ENCODE results near the gene RERG.
"Not testable (repeated sequence)": the region's sequence is repeated elsewhere in the genome, so short reads cannot be mapped to it uniquely, and the experiment has no call there.

RERG gene

DNA sequence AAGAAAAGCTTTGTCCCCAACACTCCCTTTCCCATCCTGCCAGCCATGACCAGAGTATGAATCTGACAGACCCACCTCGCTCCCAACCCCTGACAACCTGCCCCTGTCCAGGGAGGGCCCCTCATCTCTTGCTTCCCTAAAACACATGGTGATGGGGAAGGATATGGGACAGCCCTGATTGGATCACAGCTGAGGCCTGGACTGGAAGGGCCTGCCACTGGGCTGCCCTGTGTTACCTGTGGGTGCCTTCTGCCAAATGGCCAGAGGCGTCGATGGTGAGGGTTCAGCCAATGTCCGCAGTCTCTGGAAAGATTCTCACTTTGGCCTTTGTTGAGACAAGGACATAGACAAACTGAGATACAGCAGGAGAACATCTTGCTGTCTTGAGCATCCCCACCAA is 13.3 kb upstream of the RERG start:
- Histone ChIP-seq H3K4me3 (ENCODE audit: low read depth in 1 of 2, low read length in 2 of 2) (no peak overlapping the region), H3K9me3 (ENCODE audit: control insufficient read depth in 1 of 2, low read length in 2 of 2) (peaks cover 0 to 3% of the 10 kb centered on the region in 2 donors), H3K27ac (ENCODE audit: low read length) (no peak overlapping the region), H3K36me3 (ENCODE audit: control insufficient read depth in 1 of 2, insufficient read depth in 2 of 2, low read length in 2 of 2) (no peaks in the 10 kb centered on the region), H3K4me1 (ENCODE audit: control insufficient read depth in 1 of 2, insufficient read depth in 2 of 2, low read length in 2 of 2) (no peaks in the 10 kb centered on the region), H3K27me3 (ENCODE audit: low read depth, low read length) (no peaks in the 10 kb centered on the region)

DNA sequence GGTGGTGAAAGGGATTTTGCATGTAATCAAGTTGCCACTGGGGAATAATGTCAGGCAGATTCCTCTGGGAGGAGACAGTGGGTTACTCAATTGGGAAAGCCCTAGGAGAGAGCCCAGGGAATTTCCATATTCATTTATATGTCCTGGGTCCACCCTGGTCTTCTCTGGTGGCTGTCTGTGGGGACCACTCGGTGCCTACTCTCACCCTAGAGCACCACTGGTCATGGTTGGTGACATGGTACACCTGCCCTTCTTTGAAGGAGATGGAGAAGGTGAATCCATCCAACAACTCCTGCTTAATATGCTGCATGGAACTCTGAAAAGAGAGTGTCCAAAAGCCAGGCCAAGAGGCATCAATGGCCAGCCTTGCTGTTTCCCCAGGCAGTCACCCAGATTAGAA is 12.8 kb upstream of the RERG start:
- no peak overlapping the region for H3K4me3 ChIP-seq (ENCODE audit: low read depth in 1 of 2, low read length in 2 of 2)
- no peaks in the 10 kb centered on the region for H3K4me1 ChIP-seq (ENCODE audit: control insufficient read depth in 1 of 2, insufficient read depth in 2 of 2, low read length in 2 of 2)
- H3K27me3 ChIP-seq (ENCODE audit: low read depth, low read length): no peaks in the 10 kb centered on the region
- H3K36me3 ChIP-seq (ENCODE audit: control insufficient read depth in 1 of 2, insufficient read depth in 2 of 2, low read length in 2 of 2): no peaks in the 10 kb centered on the region
- H3K9me3 ChIP-seq (ENCODE audit: control insufficient read depth in 1 of 2, low read length in 2 of 2): peaks cover 0 to 3% of the 10 kb centered on the region in 2 donors
- no peak overlapping the region for H3K27ac ChIP-seq (ENCODE audit: low read length)

DNA sequence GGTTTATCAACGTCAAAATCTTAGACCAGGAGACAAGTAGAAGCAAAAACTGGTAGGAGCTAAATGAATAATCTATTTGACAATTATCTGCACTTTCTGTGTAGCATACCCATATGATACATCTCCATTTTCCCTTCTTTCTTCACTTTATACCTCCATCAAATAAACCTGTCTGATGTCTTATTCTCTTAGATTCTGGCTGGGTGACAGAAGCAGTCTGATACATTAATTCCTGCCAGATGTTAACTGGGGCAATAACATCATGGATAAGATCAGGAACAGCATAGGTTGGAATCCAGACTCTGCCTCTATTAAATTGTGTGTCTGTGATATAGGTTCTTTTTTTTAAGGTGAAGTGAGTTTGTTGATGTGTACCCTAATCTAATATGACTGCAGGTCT is 11.7 kb upstream of the RERG start:
- no peak overlapping the region for H3K27ac ChIP-seq (ENCODE audit: low read length)
- H3K36me3 ChIP-seq (ENCODE audit: control insufficient read depth in 1 of 2, insufficient read depth in 2 of 2, low read length in 2 of 2): no peaks in the 10 kb centered on the region
- peaks cover 0 to 3% of the 10 kb centered on the region in 2 donors for H3K9me3 ChIP-seq (ENCODE audit: control insufficient read depth in 1 of 2, low read length in 2 of 2)
- no peak overlapping the region for H3K4me3 ChIP-seq (ENCODE audit: low read depth in 1 of 2, low read length in 2 of 2)
- H3K27me3 ChIP-seq (ENCODE audit: low read depth, low read length): no peaks in the 10 kb centered on the region
- no peaks in the 10 kb centered on the region for H3K4me1 ChIP-seq (ENCODE audit: control insufficient read depth in 1 of 2, insufficient read depth in 2 of 2, low read length in 2 of 2)

DNA sequence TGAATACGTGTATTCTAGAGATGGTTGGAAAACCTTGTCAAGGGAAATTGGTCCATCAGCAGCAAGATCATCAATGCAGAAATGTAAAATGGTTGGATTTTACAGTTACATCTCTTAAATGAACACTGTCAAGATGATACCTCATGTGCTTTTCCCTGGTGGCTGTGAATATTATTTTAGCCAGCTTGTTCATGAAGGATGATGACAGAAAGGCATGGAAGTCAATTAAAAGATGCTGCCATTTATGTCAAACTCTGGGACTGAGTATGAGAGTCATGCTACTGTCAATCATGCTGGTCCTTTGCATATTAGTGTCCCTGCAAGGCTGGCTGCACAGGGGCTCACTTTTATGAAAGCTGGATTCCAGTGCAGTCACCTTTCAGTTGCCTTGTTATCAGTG is 10.3 kb upstream of the RERG start:
- Histone ChIP-seq H3K4me1 (ENCODE audit: control insufficient read depth in 1 of 2, insufficient read depth in 2 of 2, low read length in 2 of 2) (no peaks in the 10 kb centered on the region), H3K9me3 (ENCODE audit: control insufficient read depth in 1 of 2, low read length in 2 of 2) (peaks cover 0 to 3% of the 10 kb centered on the region in 2 donors), H3K27ac (ENCODE audit: low read length) (no peak overlapping the region), H3K4me3 (ENCODE audit: low read depth in 1 of 2, low read length in 2 of 2) (no peak overlapping the region), H3K36me3 (ENCODE audit: control insufficient read depth in 1 of 2, insufficient read depth in 2 of 2, low read length in 2 of 2) (no peaks in the 10 kb centered on the region), H3K27me3 (ENCODE audit: low read depth, low read length) (no peaks in the 10 kb centered on the region)

DNA sequence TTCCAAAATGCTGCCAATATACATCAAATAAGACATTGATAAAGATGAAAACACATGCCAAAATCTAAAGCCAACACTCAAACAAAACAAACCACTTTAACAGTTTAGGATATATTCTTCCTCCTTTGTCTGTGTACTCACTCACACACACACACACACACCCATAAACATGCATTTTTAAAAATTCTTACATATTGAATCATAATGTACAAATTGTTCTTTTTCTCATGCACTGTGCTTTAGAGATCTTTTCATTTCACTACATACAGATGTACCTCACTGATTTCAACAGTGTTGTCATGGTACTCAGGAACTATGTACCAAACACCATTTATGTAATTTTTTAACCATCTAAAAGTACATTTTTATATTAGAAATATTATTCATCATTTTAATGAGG is 9.5 kb upstream of the RERG start:
- peaks cover 0 to 3% of the 10 kb centered on the region in 2 donors for H3K9me3 ChIP-seq (ENCODE audit: control insufficient read depth in 1 of 2, low read length in 2 of 2)
- no peak overlapping the region for H3K4me3 ChIP-seq (ENCODE audit: low read depth in 1 of 2, low read length in 2 of 2)
- H3K27me3 ChIP-seq (ENCODE audit: low read depth, low read length): no peaks in the 10 kb centered on the region
- no peaks in the 10 kb centered on the region for H3K36me3 ChIP-seq (ENCODE audit: control insufficient read depth in 1 of 2, insufficient read depth in 2 of 2, low read length in 2 of 2)
- H3K4me1 ChIP-seq (ENCODE audit: control insufficient read depth in 1 of 2, insufficient read depth in 2 of 2, low read length in 2 of 2): no peaks in the 10 kb centered on the region
- no peak overlapping the region for H3K27ac ChIP-seq (ENCODE audit: low read length)

DNA sequence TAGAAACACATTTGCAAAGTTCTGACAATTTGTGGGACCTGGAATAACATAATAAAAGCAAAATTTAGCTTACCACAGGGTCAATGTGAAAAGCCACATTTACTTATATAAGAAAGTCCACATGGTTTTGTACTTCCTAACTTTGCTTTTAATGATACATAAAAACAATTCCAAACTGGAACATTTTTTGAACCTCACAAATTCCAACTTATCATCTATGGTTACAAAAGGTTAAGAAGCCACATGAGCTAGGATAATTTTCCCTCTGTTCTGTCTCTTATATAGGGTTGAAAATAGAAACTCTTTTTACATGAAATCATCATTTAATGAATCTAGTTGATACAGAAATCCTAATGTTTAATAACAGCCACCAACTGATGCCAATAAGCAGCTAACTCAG is 8.9 kb upstream of the RERG start:
- no peaks in the 10 kb centered on the region for H3K27me3 ChIP-seq (ENCODE audit: low read depth, low read length)
- H3K4me3 ChIP-seq (ENCODE audit: low read depth in 1 of 2, low read length in 2 of 2): no peak overlapping the region
- no peaks in the 10 kb centered on the region for H3K4me1 ChIP-seq (ENCODE audit: control insufficient read depth in 1 of 2, insufficient read depth in 2 of 2, low read length in 2 of 2)
- no peak overlapping the region for H3K27ac ChIP-seq (ENCODE audit: low read length)
- H3K9me3 ChIP-seq (ENCODE audit: control insufficient read depth in 1 of 2, low read length in 2 of 2): peaks cover 0 to under 1% of the 10 kb centered on the region in 2 donors
- no peaks in the 10 kb centered on the region for H3K36me3 ChIP-seq (ENCODE audit: control insufficient read depth in 1 of 2, insufficient read depth in 2 of 2, low read length in 2 of 2)

DNA sequence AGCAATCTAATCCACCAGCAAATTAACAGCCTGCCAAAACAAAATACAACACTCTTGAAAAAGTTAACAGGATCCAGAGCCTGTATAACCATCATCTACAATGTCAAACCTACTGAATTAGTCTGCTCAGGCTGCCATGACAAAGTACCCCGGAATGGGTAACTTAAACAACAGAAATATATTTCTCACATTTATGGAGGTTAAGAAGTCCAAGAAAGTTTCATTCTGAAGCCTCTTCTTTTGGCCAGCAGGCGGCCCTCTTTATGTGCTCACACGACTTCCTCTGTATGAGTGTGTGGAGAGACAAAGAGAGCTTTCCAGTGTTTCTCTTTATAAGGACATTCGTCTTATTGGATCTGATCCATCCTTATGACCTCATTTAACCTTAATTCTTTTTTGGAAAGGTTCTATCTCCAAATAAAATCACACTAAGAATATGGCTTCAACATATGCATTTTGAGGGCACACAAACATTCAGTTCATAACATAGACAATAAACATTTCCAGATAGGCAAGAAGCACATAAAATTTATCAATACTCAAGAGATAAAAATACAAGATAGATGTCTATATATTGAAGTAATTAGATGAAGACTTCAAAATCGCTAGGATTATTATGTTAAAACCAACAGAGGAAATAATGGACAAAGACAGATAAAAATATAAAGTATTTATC is 5.9 kb upstream of the RERG start:
- H3K36me3 ChIP-seq (ENCODE audit: control insufficient read depth in 1 of 2, insufficient read depth in 2 of 2, low read length in 2 of 2): no peaks in the 10 kb centered on the region
- no peak overlapping the region for H3K27ac ChIP-seq (ENCODE audit: low read length)
- no peaks in the 10 kb centered on the region for H3K4me1 ChIP-seq (ENCODE audit: control insufficient read depth in 1 of 2, insufficient read depth in 2 of 2, low read length in 2 of 2)
- no peaks in the 10 kb centered on the region for H3K27me3 ChIP-seq (ENCODE audit: low read depth, low read length)
- H3K4me3 ChIP-seq (ENCODE audit: low read depth in 1 of 2, low read length in 2 of 2): no peak overlapping the region
- no peaks in the 10 kb centered on the region for H3K9me3 ChIP-seq (ENCODE audit: control insufficient read depth in 1 of 2, low read length in 2 of 2)

DNA sequence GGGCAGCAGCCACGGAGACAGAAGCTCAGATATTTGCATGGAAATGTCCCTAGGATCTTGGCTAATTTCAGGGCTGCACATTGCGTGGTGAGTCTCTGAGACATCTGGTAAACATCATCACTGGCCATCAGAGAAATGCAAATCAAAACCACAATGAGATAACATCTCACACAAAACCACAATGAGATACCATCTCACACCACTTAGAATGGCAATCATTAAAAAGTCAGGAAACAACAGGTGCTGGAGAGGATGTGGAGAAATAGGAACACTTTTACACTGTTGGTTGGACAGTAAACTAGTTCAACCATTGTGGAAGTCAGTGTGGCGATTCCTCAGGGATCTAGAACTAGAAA is 4.6 kb upstream of the RERG start:
- H3K27me3 ChIP-seq (ENCODE audit: low read depth, low read length); H3K36me3 ChIP-seq (ENCODE audit: control insufficient read depth in 1 of 2, insufficient read depth in 2 of 2, low read length in 2 of 2); H3K27ac ChIP-seq (ENCODE audit: low read length); H3K9me3 ChIP-seq (ENCODE audit: control insufficient read depth in 1 of 2, low read length in 2 of 2); H3K4me3 ChIP-seq (ENCODE audit: low read depth in 1 of 2, low read length in 2 of 2): not testable (repeated sequence)
- H3K4me1 ChIP-seq (ENCODE audit: control insufficient read depth in 1 of 2, insufficient read depth in 2 of 2, low read length in 2 of 2): peaks cover 0 to 10% of the 10 kb centered on the region in 2 donors

DNA sequence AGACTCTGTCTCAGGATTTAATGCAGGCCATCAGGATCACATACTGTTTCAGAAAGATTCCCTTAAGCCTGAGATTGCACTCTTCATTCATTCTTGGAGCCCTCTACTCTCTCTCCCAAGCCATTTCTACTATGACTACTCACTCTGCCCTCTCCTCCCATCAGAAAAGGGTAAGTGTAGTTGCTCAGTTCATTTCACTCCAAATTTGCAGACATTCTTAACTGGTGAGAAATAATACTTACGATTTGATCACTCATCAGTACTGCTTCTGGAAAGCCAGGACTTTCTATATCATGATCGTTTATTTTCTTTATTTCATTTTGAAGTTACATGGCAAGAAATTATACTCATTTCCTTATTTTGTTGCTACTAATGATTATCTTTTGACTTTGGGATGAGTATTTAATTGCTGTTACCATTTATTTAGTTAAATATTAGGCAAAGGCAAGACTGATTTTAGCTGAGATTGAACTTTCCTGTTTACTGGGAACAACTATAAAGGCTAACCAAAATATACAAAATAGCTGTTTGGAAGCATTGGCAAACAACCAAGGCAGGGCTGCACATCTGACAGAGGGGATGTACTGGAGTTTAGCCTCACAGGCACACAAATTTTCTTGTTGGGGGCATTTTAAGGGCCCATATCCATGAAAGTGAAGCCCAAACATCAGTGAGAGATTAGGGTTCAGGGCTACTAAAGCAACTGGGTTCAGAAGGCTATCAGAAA is 4.1 kb upstream of the RERG start:
- Histone ChIP-seq H3K4me1 (ENCODE audit: control insufficient read depth in 1 of 2, insufficient read depth in 2 of 2, low read length in 2 of 2) (peaks cover 4 to 12% of the 10 kb centered on the region in 2 donors), H3K27me3 (ENCODE audit: low read depth, low read length) (no peaks in the 10 kb centered on the region), H3K27ac (ENCODE audit: low read length) (no peak overlapping the region), H3K36me3 (ENCODE audit: control insufficient read depth in 1 of 2, insufficient read depth in 2 of 2, low read length in 2 of 2) (no peaks in the 10 kb centered on the region), H3K4me3 (ENCODE audit: low read depth in 1 of 2, low read length in 2 of 2) (no peak overlapping the region), H3K9me3 (ENCODE audit: control insufficient read depth in 1 of 2, low read length in 2 of 2) (no peaks in the 10 kb centered on the region)

DNA sequence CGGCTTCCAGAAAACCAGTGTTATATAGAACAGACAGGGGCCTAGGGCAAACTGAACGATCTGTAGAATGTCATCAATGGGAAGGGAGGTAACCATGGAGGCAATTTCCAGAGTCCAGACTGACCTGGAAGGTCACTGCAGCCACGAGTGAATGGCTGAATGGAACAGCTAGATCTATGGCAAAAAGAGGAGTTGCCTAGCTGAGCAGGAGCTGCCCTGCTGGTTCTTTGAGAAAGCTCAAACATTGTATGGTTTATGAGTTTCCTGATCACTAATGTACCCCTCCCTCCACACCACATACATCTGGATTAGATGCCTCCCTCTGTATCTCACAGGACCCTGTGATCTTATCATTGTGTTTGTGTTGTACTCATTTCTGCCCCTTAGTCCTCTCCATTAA is 1.0 kb upstream of the RERG start:
- H3K27ac ChIP-seq (ENCODE audit: low read length): no peak overlapping the region
- H3K27me3 ChIP-seq (ENCODE audit: low read depth, low read length): no peaks in the 10 kb centered on the region
- no peaks in the 10 kb centered on the region for H3K9me3 ChIP-seq (ENCODE audit: control insufficient read depth in 1 of 2, low read length in 2 of 2)
- H3K36me3 ChIP-seq (ENCODE audit: control insufficient read depth in 1 of 2, insufficient read depth in 2 of 2, low read length in 2 of 2): no peaks in the 10 kb centered on the region
- peaks cover 4 to 12% of the 10 kb centered on the region in 2 donors for H3K4me1 ChIP-seq (ENCODE audit: control insufficient read depth in 1 of 2, insufficient read depth in 2 of 2, low read length in 2 of 2)
- no peak overlapping the region for H3K4me3 ChIP-seq (ENCODE audit: low read depth in 1 of 2, low read length in 2 of 2)

DNA sequence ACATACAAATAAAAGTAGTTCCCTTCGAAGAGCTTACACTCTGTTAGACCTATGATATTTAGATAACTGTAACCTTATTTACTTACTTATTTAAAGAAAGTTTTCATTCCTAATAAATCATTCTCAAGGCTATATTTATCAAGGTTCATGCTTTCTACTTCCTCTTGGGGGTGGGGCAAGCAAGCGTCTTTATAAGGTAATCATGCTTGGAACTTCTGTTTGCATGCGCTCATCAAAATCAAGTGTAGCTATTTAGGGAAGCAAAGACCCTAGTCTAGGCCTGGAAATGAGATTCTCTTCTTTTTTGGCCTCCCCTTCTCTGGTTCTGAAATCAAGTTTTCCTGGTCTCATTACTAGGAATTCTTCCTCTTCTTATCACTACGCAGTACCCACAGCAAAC is 766 bp downstream of the RERG start:
- Histone ChIP-seq H3K9me3 (ENCODE audit: control insufficient read depth in 1 of 2, low read length in 2 of 2) (no peaks in the 10 kb centered on the region), H3K4me3 (ENCODE audit: low read depth in 1 of 2, low read length in 2 of 2) (peak overlapping the region; percentile 60 to 84), H3K4me1 (ENCODE audit: control insufficient read depth in 1 of 2, insufficient read depth in 2 of 2, low read length in 2 of 2) (peaks cover 4 to 12% of the 10 kb centered on the region in 2 donors), H3K27ac (ENCODE audit: low read length) (peak overlapping the region; percentile 68), H3K36me3 (ENCODE audit: control insufficient read depth in 1 of 2, insufficient read depth in 2 of 2, low read length in 2 of 2) (no peaks in the 10 kb centered on the region), H3K27me3 (ENCODE audit: low read depth, low read length) (no peaks in the 10 kb centered on the region)

DNA sequence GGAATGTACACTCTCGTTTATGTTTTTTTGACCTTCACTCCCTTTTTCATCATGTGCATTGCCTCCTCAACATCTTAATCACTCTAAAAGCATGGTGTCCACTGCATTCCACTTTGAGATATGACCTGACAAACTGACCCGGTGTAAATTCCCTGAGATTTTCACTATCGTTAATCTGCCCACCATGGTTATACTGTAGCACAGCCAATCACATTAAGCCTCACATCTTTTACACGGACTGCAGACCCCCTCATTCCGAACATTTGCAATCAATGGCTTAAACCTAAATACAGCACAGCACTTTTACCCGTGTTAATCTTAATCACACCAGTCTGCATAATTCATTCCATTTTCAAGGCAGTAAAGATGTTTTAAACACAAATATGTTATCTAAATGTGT is 2.4 kb downstream of the RERG start:
- H3K36me3 ChIP-seq (ENCODE audit: control insufficient read depth in 1 of 2, insufficient read depth in 2 of 2, low read length in 2 of 2): no peaks in the 10 kb centered on the region
- H3K27ac ChIP-seq (ENCODE audit: low read length): no peak overlapping the region
- peaks cover 4 to 24% of the 10 kb centered on the region in 2 donors for H3K4me1 ChIP-seq (ENCODE audit: control insufficient read depth in 1 of 2, insufficient read depth in 2 of 2, low read length in 2 of 2)
- H3K4me3 ChIP-seq (ENCODE audit: low read depth in 1 of 2, low read length in 2 of 2): peak overlapping the region in 1 of 2 donors; percentile 22
- H3K27me3 ChIP-seq (ENCODE audit: low read depth, low read length): no peaks in the 10 kb centered on the region
- H3K9me3 ChIP-seq (ENCODE audit: control insufficient read depth in 1 of 2, low read length in 2 of 2): no peaks in the 10 kb centered on the region

Data from muscle layer of duodenum (tissue), 2 donors.